Fibroblast of skin of left biceps (primary cell): ENCODE measurements around the gene PRDM10.

Experiments
- DNase-seq, 2 experiments: peaks; one replicate each; pipeline ENCODE4 v3.0.0-alpha.2; 2013; ENCODE audit warnings: low read depth in 2 of 2

Gene PRDM10

DNA sequence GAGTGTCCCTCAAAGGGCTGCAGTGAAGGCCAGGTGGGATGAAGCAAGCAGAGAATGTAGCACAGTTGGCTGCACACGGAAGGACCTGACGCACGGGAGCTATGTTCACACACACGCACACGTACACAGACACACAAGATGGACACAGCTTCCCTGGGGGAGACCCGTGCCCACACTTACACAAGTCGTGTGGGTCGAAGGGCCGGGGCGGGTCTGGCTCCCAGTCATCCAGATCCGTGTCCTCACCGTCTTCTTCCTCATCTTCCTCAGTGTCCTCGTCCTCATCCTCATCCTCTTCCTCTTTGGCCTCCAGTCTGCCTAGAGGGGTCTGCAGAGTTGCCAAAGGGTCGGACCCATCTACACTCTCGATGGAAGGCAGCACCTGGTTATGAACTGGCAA is 55.7 kb downstream of the PRDM10 start:
- DNase-seq = no peak

DNA sequence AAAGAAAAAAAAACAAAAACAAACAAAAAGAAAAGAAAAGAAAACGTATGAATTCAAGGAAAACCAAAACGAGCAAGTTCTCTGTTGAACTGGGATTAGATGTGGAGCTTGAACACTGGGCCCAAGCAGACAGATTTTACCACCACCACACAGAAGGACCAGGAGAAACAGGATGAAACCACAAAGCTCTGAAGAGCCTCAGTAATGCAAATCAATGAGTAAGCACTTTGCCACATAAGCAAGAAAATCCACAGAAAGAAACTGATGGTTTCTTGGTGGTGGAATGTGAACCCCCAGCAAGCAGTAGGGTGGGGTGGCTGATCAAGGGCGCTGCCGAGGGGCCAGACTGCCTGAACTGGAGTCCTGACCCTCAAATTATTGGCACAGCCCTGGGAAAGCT is 56.4 kb downstream of the PRDM10 start:
- DNase-seq = no peak

DNA sequence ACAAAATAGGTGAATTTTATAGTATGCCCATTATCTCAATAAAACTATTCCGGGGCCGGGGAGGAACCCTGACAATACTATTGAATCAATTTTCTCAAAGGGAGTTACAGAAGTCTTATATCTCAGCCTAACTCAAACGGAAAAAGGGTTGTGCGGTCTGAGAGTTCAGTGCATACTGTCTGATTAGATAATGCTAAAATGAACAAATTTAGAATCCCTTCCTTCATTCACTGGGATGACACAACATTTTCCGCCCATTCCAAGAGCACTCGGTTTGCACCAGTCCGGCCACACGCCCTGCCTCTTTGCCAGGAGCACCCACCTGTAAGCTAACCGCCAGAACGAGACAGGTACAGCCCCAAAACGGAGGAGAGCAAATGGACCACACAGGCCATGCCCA is 57.3 kb downstream of the PRDM10 start:
- no peak for DNase-seq

DNA sequence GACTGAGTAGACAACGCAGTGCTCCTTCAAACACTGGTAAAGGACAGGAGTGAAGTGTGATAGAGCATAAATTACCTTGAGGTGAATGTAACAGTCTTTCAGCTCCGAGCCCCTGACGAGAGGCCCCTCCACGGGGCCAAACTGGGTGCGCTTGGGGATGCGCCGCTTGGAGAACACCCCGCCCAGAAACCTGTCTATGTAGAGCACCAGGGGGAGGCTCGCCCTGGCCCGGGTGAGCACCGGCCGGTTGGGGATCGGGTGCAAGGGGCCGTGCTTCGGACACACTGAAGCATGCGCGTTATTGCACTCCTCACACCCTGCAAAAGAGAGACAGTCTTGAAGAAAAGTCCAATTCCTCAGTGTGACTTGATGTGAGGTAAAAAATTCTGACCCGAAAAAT is 57.9 kb downstream of the PRDM10 start:
- DNase-seq = no peak

DNA sequence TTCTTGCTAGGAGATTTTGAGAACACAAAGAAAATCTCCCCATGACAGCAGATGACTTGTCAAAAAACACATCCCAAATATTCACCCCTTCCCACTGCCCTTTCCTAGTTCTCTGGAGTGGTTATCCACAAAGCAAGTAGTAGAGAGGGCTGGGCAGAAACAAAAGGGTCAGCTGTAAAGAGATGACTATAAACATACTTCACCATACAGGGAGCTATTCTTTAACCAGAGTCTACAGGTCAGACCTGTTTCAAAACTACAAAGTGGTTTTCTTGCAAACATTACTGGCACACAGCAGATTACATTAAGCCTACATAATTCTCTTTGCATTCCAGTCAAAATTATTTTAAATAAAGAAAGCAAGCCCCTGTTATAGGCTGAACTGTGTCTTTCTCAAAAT is 59.6 kb downstream of the PRDM10 start:
- DNase-seq = no peak

DNA sequence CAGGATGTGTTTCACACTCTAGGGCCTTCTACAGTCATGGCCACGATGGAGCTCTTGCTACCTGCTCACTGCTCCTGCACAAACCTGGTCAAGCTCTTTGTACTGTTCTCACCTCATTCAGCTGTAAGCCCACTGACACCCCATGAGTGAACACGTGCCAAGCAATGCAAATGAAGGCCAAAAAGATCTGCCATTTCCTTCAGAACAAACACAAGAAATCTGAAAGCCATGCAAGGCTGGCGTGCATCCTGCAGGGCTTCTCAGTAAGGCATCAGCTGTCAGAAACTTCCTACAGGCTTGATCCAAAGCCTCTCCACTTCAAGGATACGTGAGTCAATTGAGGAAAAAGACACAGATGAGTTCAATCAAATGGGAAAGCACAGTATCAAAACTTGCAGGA is 63.1 kb downstream of the PRDM10 start:
- no peak for DNase-seq

- DNase-seq = no peak
These were observed 63.9 kb downstream of the PRDM10 start for GRCh38 chr11:129938764-129939163.

DNA sequence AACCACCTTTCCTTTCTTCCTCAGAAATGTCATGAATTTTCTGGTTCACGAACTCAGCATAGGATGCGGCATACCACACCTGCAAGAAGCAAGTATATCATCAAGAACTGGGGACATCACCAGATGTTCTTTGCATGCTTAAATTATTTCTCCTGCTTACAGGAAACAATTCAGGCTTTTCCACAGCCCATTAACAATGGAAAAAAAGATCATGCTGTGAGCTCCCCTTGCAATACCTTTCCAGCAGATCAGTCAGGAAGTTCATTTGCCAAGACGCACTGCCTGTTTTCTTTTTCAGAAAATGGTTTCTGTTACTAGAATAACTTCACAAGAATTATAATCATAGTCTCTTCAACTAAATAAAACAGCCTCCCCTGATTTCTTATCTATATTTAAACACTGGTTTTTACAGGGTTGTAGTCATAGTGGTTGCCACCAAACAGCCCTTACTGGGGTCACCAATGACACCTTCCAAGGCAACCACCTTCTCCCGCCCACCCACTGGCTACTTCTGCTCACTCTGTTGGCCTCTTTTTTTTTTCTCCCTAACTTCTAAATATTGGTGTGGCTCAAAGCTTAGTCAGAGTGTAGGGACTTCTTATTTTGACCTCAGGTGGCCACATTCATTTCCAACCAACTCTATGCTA is 64.9 kb downstream of the PRDM10 start:
- DNase-seq = no peak

DNA sequence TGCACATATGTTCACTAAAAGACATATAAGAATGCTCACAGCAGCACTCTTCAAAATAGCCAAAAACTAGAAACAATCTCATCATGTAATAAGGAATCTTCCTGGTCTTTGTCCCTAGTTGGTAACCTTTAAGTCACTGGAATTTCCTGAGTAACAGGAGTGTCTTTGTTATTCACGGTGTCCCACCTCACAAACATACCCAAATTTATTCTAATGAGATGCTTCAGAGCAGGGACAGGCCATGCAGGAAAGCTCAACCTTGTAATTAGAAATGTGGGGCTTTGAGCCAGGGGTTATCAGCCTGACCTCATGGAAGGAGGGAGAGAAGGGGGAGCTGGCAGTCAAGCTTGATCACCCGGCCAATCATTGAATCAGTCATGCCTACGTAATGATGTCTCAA is 66.9 kb downstream of the PRDM10 start:
- DNase-seq = no peak

DNA sequence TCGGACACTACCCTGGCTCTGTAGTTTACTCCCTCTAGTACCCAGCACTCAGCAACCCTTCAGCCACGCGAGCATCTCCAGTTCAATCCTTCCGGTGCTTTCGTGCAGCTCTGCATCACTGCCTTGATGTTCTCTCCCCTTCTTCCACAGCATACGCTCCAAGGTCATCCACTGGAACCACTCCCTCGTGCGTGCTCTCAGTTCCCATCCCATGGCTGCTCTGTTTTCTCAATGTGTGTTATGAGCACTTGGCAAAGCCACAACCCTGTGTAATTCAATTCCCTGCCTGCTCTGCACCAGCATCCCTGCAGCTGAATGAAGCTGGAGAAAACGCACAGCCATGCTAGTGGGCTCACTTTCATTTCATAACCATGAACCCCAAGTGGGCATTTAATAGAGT is 68.7 kb downstream of the PRDM10 start:
- no peak for DNase-seq

DNA sequence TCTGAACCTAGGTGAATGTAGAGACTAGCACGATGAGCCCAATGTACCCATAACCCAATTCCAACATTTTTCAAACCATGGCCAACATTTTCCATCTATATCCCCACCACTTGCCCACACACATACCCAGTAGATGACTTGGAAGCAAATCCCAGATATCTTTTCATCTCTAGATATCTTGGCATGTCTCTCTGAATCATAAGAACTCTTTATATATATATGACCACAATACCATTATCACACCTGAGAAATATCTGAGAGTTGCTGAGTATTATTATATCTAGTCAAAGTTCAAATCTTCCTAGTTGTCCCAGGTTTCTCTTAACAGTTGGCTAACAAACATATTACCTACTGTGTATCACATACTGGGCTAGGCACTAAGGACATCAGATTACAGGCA is 69.4 kb downstream of the PRDM10 start:
- no peak for DNase-seq

DNA sequence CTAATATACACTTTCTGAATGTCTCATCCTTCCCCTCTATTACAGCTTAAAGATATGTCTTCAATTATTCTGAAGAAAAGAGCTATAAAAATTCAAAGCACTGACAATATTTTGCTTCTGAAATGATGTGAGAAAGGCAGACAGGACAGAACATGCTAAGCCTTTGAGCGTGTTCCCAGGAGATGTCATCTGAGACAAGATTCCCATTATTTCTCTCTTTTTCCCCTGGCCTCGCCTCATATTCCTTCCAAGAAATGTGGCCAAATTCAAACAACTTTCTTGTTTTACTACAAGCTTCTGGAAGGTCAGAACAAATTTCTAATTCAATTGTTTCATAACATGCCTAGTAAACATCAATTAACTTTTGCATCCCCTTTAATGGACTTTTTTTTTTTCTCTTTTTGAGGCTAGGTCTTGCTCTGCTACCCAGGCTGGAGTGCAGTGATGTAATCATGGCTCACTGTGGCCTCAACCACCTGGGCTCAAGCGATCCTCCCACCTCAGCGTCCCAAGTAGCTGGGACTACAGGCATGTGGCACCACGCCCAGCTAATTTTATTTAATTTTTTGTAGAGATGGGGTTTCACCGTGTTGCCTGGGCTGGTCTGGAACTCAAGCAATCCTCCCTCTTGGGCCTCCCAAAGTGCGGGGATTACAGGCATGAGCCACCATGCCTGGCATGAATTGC is 70.1 kb downstream of the PRDM10 start:
- DNase-seq = no peak

- no peak for DNase-seq
These were observed 71.9 kb downstream of the PRDM10 start for GRCh38 chr11:129930743-129931142.

DNA sequence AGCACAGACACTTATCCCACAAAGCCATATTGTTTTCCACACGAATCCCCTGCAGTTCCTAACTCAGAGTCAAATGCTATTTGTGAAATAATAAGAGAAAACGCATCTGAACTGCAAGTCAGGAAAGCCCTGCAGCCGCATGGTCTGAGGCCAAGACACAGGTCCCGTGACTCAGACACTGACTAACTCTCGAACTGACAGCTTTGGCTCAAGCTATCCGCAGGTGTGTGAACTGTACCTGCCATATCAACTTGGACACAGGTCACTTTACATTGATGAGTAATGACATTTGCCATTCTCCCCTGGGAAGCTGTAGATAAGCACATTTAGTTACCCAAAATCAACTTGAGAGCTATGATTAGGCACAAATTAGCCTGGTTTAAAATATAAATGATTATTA is 72.3 kb downstream of the PRDM10 start:
- no peak for DNase-seq

GRCh38 chr11:129929721-129930120 is 72.9 kb downstream of the PRDM10 start:
- DNase-seq = no peak

DNA sequence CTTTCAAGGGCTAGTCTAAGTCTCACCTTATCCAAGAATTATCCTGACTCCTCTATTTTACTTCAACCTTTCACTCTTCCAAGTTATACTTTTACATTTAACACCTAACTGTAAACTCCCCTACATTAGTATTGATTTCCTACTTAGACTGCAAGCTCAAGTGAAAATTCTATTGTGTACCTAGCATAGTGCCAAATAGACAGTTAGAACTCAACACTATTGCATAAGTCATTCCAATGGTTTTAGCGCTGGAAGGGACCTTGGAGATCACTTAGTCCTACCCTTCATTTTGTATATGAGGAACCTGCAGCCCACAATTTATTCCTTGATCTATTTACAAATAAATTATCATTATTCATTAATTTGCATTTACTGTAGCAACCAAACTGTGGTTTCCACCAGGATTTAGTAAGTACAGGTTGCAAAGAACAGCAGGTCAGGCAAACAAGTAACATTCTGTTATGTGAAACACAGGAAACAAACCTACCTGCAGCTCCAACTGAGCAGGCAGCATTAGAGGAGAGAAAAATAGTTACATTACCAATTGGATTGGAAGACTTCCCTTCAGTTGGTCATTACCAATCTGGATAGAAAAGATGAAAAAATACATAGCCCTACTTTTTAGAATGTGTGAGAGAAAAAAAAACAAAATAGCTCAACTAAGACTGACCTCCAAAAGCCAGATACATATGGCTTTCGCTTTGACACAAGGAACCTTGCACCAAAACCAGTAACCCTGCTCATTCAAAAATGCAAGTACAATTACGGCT is 73.5 kb downstream of the PRDM10 start:
- no peak for DNase-seq

- DNase-seq = no peak
These were observed 80.0 kb downstream of the PRDM10 start for GRCh38 chr11:129922674-129923073.

- DNase-seq = no peak
These were observed 84.3 kb downstream of the PRDM10 start for GRCh38 chr11:129918361-129918760.

DNA sequence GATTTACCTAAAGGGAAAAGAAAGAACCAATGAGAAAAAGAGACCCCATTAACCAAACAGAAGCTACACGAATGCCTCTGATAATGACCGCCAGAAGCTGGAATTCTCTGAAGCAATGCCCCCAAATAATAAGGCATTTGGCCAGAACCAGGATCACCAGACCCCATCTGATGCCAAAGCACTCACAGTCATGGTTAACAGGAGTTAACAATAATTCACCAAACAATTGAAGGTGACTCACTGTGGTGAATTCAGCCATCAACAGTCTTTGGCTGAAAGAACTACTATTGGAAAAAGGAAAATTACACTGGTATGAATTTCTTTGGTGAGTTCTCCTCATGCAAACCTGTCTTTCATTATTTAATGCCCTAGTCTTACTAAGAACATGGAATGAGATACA is 85.4 kb downstream of the PRDM10 start:
- no peak for DNase-seq

GRCh38 chr11:129911298-129911697 is 91.3 kb downstream of the PRDM10 start:
- DNase-seq = no peak

DNA sequence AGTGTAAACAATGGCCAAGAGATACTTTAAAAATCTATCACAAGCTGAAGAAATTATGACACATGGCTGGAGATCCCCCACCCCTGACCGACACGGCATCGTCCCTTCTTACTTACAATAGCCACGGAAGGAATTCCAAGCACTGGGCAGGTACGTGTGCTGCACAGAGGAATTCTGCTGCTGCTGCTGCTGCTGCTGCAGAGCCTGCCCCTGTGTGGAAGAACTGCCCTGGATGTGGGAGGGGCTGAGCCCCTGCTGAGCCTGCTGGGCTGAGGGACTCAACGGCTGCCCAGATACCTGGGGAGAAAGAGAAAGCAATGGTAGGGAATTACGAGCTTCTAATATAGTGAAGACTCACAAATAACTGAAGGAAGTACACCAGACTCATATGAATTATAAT is 92.3 kb downstream of the PRDM10 start:
- DNase-seq = no peak

GRCh38 chr11:129905402-129905801 is 97.2 kb downstream of the PRDM10 start:
- DNase-seq = no peak

DNA sequence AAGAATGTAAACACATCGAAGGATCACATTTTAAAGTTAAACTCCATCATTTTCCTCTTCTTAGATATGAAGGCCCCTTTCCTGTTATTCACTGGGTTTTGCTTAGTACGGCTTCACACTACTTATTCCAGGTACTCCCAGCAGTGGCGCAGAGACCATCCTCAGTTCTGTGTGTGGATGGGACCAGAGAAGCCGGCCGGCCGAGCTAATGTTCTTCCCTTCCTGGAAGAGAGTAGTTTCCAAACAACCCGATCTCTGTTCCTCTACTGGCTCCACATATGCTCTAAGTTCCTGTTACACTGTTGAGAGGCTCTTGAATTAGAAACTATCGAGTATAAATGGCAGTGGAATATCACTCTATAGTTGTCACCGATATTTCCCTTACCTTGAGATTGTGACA is 106.6 kb downstream of the PRDM10 start:
- no peak for DNase-seq
